HG03378 (cell line): ENCODE measurements around the gene PEX14.

Source experiments
- ATAC-seq: cut with Tn5 transposase; IDR thresholded peaks from one replicate; pipeline ENCODE4 v1.9.1; 2021; ENCODE audit warnings: mild to moderate bottlenecking, moderate library complexity; ENCODE audit not compliant: unreplicated experiment

The PEX14 gene

DNA sequence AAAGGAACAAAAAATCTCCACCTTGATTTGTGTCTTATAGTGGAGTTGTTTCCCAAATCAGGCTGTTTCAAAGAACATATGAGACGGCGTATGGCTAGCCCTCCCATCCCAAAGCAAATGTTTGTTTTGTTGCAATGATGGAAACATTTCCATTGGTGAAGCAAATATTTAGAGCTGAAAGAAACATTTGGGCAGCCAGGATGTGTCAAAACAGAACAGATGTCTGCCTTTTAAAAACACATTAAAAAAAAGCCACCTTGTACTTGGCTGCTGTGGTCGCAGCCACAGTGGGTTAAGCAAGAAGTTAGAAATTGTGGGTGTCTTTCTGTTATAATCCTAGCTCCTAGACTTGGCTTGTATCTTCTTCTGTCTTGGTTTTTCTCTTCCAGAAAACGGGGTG, 116.3 kb downstream of the PEX14 start:
- ATAC-seq, result no peak

GRCh38 chr1:10592373-10592772, 117.6 kb downstream of the PEX14 start:
- ATAC-seq, result no peak

GRCh38 chr1:10593750-10594149, 119.0 kb downstream of the PEX14 start:
- ATAC-seq, result no peak

GRCh38 chr1:10594595-10595223, 120.0 kb downstream of the PEX14 start:
- no peak for ATAC-seq

DNA sequence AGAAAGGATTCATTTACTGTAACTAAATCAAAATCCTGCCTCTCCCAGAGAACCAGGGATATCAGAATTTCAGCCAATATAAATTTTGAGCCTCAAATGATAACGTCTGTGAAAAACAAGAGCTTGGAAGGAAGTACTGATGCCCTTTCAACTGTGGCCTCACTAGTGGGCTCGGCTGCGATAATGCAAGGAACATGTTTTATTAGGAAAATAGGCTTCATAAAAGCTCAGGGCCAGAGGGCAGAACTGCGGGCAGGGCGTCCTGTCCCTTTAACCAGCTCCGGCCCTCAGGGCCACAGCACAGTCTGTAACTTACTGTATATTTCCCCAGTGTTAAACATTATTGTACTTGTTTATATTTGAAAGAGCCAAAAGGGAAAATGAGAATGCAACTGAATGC, 122.0 kb downstream of the PEX14 start:
- no peak for ATAC-seq

- no peak for ATAC-seq
These were observed 123.0 kb downstream of the PEX14 start for GRCh38 chr1:10597492-10598388.

DNA sequence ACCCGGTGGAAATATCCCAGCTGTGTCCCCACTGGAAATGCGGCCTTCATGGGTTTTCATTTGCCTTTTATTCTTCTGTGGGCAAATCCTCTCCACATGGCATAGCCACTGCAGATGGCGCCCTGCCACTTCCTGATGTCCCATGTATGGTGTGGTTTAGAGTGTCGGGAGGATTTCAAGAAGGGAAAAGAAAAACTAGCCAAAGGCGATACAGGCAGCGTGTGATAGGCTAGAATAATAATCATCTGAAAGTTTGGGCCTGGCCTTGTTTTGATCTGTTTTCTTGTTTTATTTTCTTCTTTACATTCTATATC, 123.6 kb downstream of the PEX14 start:
- no peak for ATAC-seq

GRCh38 chr1:10599194-10599861, 124.6 kb downstream of the PEX14 start:
- no peak for ATAC-seq

- no peak for ATAC-seq
These were observed 126.8 kb downstream of the PEX14 start for GRCh38 chr1:10601342-10602070.

- no peak for ATAC-seq
These were observed 128.2 kb downstream of the PEX14 start for GRCh38 chr1:10602936-10603335.

GRCh38 chr1:10604966-10605365, 130.2 kb downstream of the PEX14 start:
- no peak for ATAC-seq

GRCh38 chr1:10606064-10606463, 131.3 kb downstream of the PEX14 start:
- no peak for ATAC-seq

DNA sequence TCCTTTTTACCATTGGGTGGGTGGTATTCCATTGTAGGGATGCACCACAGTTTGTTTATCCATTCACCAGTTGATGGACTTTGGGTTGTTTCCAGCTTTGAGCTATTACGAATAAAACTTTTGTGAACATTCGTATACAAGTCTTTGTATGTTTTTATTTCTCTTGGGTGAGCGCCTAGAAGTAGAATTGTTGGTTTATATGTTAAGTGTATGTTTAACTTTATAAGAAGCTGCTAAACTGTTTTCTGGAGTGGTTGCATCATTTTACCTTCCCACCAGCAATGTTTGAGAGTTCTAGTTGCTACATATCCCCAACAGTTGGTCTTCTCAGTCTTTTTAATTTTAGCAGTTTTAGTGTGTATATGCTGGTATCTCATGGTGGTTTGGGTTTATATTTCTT, 132.5 kb downstream of the PEX14 start:
- ATAC-seq, result no peak

DNA sequence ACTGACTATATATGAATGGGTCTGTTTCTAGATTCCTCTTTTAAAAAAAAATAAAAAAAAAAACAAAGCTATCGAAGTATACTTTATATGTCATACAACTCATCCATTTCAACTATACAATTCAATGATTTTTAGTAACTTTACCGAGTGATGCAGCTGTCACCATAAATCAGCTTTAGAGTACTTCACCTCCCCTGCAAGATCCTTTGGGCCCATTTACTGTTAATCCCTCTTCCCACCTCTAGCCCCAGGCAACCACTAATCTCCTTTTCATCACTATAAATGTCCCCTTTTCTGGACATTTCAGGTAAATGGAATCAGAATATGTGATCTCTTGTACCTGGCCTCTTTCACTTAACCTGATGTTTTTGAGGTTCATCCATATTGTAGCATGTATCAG, 133.9 kb downstream of the PEX14 start:
- ATAC-seq, result no peak

DNA sequence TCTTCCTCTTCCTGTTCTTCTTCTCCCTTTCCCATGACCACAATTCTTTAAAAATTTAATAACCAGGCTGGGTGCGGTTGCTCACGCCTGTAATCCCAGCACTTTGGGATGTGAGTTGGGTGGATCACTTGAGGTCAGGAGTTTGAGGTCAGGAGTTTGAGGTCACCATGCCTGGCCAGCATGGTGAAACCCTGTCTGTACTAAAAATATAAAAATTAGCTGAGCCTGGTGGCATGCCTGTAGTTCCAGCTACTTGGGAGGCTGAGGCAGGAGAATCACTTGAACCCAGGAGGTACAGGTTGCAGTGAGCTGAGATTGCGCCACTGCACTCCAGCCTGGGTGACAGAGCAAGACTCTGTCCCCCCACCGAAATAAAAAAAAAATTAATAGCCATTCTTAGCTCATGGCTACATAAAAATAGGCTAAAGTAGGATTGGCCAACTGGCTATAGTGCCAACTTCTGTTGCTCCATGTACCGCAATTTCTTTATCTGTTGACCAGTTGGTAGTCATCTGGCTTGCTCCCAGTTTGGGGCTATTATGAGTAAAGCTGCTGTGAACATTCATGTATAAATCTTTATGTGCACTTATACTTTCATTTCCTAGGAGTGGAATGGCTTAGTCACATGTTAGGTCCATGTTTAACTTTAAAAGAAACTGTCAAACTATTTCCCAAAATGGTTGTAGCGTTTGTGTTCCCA, 136.3 kb downstream of the PEX14 start:
- ATAC-seq, result no peak

- no peak for ATAC-seq
These were observed 137.8 kb downstream of the PEX14 start for GRCh38 chr1:10612436-10613160.

- no peak for ATAC-seq
These were observed 138.6 kb downstream of the PEX14 start for GRCh38 chr1:10613340-10613739.

GRCh38 chr1:10613861-10614260, 139.1 kb downstream of the PEX14 start:
- no peak for ATAC-seq

- ATAC-seq, result no peak
These were observed 139.9 kb downstream of the PEX14 start for GRCh38 chr1:10614377-10615225.
